HEK293T (cell line): ENCODE data around the gene BTAF1.

Source experiments
- FOXA1 ChIP-seq: fragments of 450-650 bp; IDR thresholded peaks from 2 replicates; pipeline ENCODE4 v1.6.1; 2016; ENCODE audit warnings: mild to moderate bottlenecking
- FOXK2 ChIP-seq: fragments of 450-650 bp; IDR thresholded peaks from 2 replicates; pipeline ENCODE4 v1.6.1; 2016; ENCODE audit warnings: mild to moderate bottlenecking

DNA sequence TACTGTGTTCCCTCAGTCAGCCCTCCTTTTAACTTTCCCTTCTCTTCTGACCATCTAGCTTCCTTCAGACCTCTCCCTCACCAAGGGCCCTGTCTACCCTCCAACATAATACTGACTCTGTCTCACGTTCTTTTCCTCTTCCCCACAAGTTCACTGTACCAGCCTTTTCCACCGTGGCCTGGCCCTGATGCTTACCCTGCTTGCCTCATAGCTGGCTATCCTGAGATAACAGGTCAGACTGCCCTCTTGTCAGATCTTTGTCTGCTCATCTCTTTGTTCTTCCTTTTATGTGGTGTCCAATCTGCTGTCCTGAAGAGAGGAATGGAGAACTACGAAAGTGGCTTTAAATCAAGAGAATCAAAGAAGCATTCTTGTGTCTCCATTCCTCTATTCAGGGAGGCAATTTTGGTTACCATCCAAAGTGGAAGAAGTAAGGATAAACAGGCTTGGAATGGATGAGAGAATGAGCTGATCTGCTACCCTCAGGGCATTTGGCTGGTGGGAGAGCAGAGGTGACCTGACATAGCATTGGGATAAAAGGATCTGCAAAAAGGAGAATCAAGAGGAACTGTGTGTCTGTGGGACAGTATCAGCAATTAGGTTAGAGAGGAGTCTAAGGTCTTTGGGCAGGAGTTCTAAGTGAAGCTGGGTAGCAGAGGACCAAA is 8.1 kb downstream of the BTAF1 start:
- TF ChIP-seq FOXK2, result no peak
- TF ChIP-seq FOXA1, result no peak
